MM.1S (cell line): ENCODE results near the gene GRM1.

Experiments used
- CTCF ChIP-seq: fragments of 300-600 bp; sonication (generic); IDR thresholded peaks from 2 replicates; pipeline ENCODE4 v1.5.1; 2016; ENCODE audit warnings: antibody characterized with exemption, low read length, mixed read lengths
- EZH2 ChIP-seq: fragments of 300-600 bp; sonication (generic); optimal IDR thresholded peaks from 2 replicates; pipeline ENCODE3; 2017; ENCODE audit warnings: low read depth, mild to moderate bottlenecking, antibody characterized with exemption, low read length, mixed read lengths

DNA sequence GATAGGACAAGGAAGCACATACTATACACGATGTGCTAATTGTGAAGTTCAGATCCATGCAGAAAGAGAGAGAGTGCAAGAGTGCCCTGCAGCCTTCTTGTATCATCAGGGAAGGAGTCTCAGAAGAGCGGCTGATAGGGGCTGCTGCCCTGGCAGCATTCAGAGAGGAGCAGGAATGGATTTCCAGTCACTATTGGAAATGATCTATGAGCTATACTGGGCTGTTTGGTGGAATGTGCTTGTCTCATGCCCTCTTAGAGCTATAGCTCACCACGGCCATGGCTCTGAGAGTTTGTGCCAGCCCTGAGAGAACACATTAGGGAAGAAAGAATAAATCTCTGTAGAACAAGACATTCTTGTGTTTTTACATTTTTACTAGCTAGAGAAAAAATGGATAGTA is 302.2 kb downstream of the GRM1 start:
- TF ChIP-seq CTCF (no peak), EZH2 (no peak)
